Neuronal stem cell (in vitro differentiated cells): ENCODE data around the gene DAPK2.

ENCODE experiments used
- DNase-seq: peaks from one replicate; pipeline ENCODE4 v3.0.0-alpha.2; 2013; ENCODE audit warnings: low spot score
- H2AFZ ChIP-seq: one replicate; pipeline ENCODE4 v1.6.1; 2013; ENCODE audit warnings: mild to moderate bottlenecking, low read length, inconsistent platforms
- H2AK5ac ChIP-seq: 2 replicates; pipeline ENCODE4 v1.6.1; 2013; ENCODE audit warnings: low read depth, mild to moderate bottlenecking, inconsistent platforms, low read length, moderate library complexity, mixed read lengths
- H2BK120ac ChIP-seq: 2 replicates; pipeline ENCODE4 v1.6.1; 2013; ENCODE audit warnings: low read depth, mild to moderate bottlenecking, inconsistent platforms, low read length, moderate library complexity, mixed read lengths
- H2BK12ac ChIP-seq: one replicate; pipeline ENCODE4 v1.6.1; 2013; ENCODE audit warnings: low read length, inconsistent platforms
- H2BK15ac ChIP-seq: 2 replicates; pipeline ENCODE4 v1.6.1; 2013; ENCODE audit warnings: mild to moderate bottlenecking, low read length, inconsistent platforms, mixed read lengths
- H2BK5ac ChIP-seq: one replicate; pipeline ENCODE4 v1.6.1; 2013; ENCODE audit warnings: inconsistent platforms, mild to moderate bottlenecking, low read length, moderate library complexity
- H3K14ac ChIP-seq: one replicate; pipeline ENCODE4 v1.6.1; 2013; ENCODE audit warnings: low read length, inconsistent platforms
- H3K18ac ChIP-seq: 2 replicates; pipeline ENCODE4 v1.6.1; 2013; ENCODE audit warnings: low read length, inconsistent platforms
- H3K23ac ChIP-seq: 2 replicates; pipeline ENCODE4 v1.6.1; 2013; ENCODE audit warnings: low read depth, mild to moderate bottlenecking, mixed read lengths, low read length, inconsistent platforms; ENCODE audit not compliant: poor library complexity
- H3K27ac ChIP-seq: replicated peaks from 3 replicates; pipeline ENCODE4 v1.5.1; 2013; ENCODE audit warnings: low read length, inconsistent platforms
- H3K27me3 ChIP-seq, 3 experiments: 2 replicates each; pipeline ENCODE4 v1.6.1; 2013; ENCODE audit warnings: low read length in 3 of 3, mild to moderate bottlenecking in 2 of 3, inconsistent platforms in 1 of 3, low read depth in 1 of 3, mixed read lengths in 1 of 3, moderate library complexity in 1 of 3; ENCODE audit not compliant: control insufficient read depth in 3 of 3, insufficient read depth in 3 of 3
- H3K36me3 ChIP-seq, 2 donors: replicated peaks in 1 of 2; 2 replicates each; pipeline ENCODE4 v1.6.1; 2013; ENCODE audit warnings: low read length in 2 of 2; ENCODE audit not compliant: control insufficient read depth in 2 of 2, insufficient read depth in 2 of 2
- H3K4ac ChIP-seq: 2 replicates; pipeline ENCODE4 v1.6.1; 2013; ENCODE audit warnings: inconsistent platforms, mild to moderate bottlenecking, low read length, moderate library complexity
- H3K4me1 ChIP-seq, 2 donors: 1 replicate in 1 of 2; 2 replicates in 1 of 2; pipeline ENCODE4 v1.6.1; 2013; ENCODE audit warnings: low read length in 2 of 2, low read depth in 1 of 2; ENCODE audit not compliant: control insufficient read depth in 2 of 2, insufficient read depth in 1 of 2
- H3K4me2 ChIP-seq: one replicate; pipeline ENCODE4 v1.6.1; 2013; ENCODE audit warnings: mild to moderate bottlenecking, low read length, inconsistent platforms; ENCODE audit not compliant: insufficient read depth, poor library complexity, severe bottlenecking
- H3K4me3 ChIP-seq, 2 donors: 2 replicates each; pipeline ENCODE4 v1.5.1; 2013; ENCODE audit warnings: low read length in 2 of 2, mild to moderate bottlenecking in 2 of 2, inconsistent platforms in 1 of 2, moderate library complexity in 1 of 2
- H3K79me1 ChIP-seq: one replicate; pipeline ENCODE4 v1.6.1; 2013; ENCODE audit warnings: low read depth, mild to moderate bottlenecking, inconsistent platforms, low read length, moderate library complexity
- H3K9ac ChIP-seq: one replicate; pipeline ENCODE4 v1.6.1; 2013; ENCODE audit warnings: mild to moderate bottlenecking, low read depth, low read length, inconsistent platforms; ENCODE audit not compliant: poor library complexity
- H3K9me3 ChIP-seq, 2 donors: replicated peaks in 1 of 2; 2 replicates each; pipeline versions ENCODE3 to v1.6.1; 2013; ENCODE audit warnings: low read length in 2 of 2, mild to moderate bottlenecking in 2 of 2, inconsistent platforms in 1 of 2, low read depth in 1 of 2, mixed read lengths in 1 of 2, moderate library complexity in 1 of 2; ENCODE audit not compliant: control insufficient read depth in 2 of 2, insufficient read depth in 1 of 2
- H4K8ac ChIP-seq: one replicate; pipeline ENCODE4 v1.6.1; 2013; ENCODE audit warnings: low read depth, mild to moderate bottlenecking, inconsistent platforms, low read length, moderate library complexity
- H4K91ac ChIP-seq: one replicate; pipeline ENCODE4 v1.6.1; 2013; ENCODE audit warnings: low read length, low read depth, mild to moderate bottlenecking, inconsistent platforms; ENCODE audit not compliant: poor library complexity
- WGBS, 2 donors: extraction: QIAGEN DNeasy Blood & Tissue Kit; methylation state at CpG; one replicate each; pipeline ENCODE4 v1.1.7; 2013; ENCODE audit warnings: missing lambda C conversion rate in 2 of 2, mixed read lengths in 1 of 2; ENCODE audit not compliant: insufficient read length in 2 of 2, insufficient replicate concordance in 1 of 2; ENCODE audit errors: extremely low coverage in 2 of 2; 5-methylcytosine and 5-hydroxymethylcytosine counted together

The DAPK2 gene

DNA sequence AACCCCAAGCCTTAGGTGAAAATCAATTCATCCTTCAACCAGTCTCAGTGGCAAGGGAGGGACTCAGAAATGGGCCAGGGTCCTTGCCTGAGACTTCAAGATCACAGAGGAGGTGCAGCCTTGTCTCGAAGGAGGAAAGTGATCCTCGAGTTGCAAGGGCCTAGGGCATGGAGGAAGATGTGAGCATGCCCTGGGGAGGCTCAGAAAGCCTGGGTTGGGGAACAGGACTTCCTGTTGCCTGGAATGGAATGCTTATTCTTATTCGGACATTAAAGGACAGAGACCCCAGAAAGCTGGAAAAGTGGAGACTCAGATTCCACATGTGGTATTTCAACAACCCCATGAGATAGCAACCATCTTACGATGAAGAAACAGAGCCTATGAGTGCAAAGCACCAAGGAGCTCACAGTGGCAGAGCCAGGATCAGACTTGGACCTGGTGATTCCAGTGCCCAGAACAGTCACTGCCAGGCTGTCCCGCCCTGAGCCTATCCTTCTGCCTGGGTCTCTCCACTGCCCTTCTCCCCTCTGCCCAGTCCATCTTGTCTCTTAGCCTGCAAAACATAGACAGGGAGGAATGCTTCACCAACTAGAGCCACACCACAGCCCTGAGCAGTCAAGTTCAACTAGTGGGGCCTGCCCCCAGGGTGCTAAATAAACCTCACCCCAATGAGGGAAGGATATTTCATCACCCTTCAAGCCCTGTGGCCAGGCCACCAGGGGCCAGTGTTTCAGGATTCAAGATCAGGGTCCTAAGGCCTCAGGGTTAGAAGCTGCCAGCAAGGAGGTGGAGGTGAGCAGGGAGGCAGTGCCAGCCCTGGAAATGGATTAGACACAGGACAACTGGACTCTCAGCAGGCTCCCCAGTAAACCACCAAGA is 21.9 kb downstream of the DAPK2 start:
- Histone ChIP-seq H4K8ac (no peak overlapping the region), H3K36me3 (no peaks in the 10 kb centered on the region), H3K9me3 (peaks cover 0 to 8% of the 10 kb centered on the region in 2 donors), H3K14ac (no peak overlapping the region), H2BK12ac (no peak overlapping the region), H3K23ac (no peak overlapping the region), H3K4ac (no peak overlapping the region), H2AFZ (no peak overlapping the region), H3K79me1 (no peaks in the 10 kb centered on the region), H2AK5ac (no peak overlapping the region), H3K27me3 (no peaks in the 10 kb centered on the region), H3K27ac (no peak overlapping the region), H3K18ac (no peak overlapping the region), H4K91ac (no peak overlapping the region), H3K4me2 (no peak overlapping the region), H3K4me3 (no peak overlapping the region), H2BK120ac (no peak overlapping the region), H2BK5ac (no peak overlapping the region), H2BK15ac (no peak overlapping the region), H3K9ac (no peak overlapping the region), H3K4me1 (peaks cover 6 to 9% of the 10 kb centered on the region in 2 donors)
- DNase-seq: no peak
- no CpG with 5 or more reads among the region's 5 CpGs for WGBS, 2 donors

DNA sequence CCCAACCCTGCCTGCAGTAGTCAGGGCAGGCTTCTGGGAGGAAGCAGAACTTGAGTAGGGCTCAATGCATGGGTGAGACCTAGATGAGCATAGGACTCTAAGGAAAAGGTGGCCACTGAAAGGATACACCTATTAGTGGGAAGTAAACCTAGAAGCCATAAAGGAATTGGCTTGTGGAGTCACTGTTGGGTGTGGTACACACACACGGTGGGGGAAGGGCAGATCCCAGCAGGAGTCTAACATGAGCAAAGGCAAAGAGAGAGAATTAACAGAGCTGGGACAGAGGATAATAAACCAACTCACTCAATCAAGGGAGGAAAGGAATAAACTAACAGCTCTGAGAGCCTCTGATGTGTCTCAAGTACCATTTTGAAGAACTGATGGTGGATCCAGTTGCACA is 23.1 kb downstream of the DAPK2 start:
- H3K79me1 ChIP-seq: no peaks in the 10 kb centered on the region
- no CpG with 5 or more reads among the region's 1 CpG for WGBS, 2 donors
- H3K9me3 ChIP-seq: peaks cover 0 to 8% of the 10 kb centered on the region in 2 donors
- H3K27me3 ChIP-seq: no peaks in the 10 kb centered on the region
- H3K14ac ChIP-seq: no peak overlapping the region
- H4K91ac ChIP-seq: no peak overlapping the region
- H3K36me3 ChIP-seq: no peaks in the 10 kb centered on the region
- no peak overlapping the region for H2AK5ac ChIP-seq
- H3K27ac ChIP-seq: no peak overlapping the region
- H3K4ac ChIP-seq: no peak overlapping the region
- H2BK120ac ChIP-seq: no peak overlapping the region
- no peak overlapping the region for H3K4me2 ChIP-seq
- no peak overlapping the region for H4K8ac ChIP-seq
- no peak overlapping the region for H3K23ac ChIP-seq
- DNase-seq: no peak
- no peak overlapping the region for H2BK12ac ChIP-seq
- no peak overlapping the region for H2AFZ ChIP-seq
- H3K4me3 ChIP-seq: no peak overlapping the region
- no peak overlapping the region for H2BK5ac ChIP-seq
- H3K4me1 ChIP-seq: peaks cover 0 to 4% of the 10 kb centered on the region in 2 donors
- no peak overlapping the region for H3K9ac ChIP-seq
- H2BK15ac ChIP-seq: no peak overlapping the region
- no peak overlapping the region for H3K18ac ChIP-seq

DNA sequence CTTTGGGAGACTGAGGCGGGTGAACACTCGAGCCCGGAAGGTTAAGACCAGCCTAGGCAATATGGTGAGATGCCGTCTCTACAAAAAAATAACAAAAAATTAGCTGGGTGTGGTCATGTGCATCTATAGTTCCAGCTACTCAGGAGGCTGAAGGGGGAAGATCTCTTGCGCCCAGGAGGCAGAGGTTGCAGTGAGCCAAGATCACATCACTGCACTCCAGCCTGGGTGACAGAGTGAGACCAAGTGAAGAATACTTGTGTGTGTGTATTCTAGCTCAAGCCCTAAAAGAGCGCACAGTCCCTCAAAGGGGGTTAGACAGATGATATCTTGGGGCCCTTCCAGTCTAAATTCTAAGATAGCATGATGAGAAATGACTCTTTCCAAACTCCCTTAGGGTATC is 23.7 kb downstream of the DAPK2 start:
- Histone ChIP-seq H2AFZ (no peak overlapping the region), H3K27me3 (no peaks in the 10 kb centered on the region)
- WGBS, 2 donors: no CpG with 5 or more reads among the region's 6 CpGs

DNA sequence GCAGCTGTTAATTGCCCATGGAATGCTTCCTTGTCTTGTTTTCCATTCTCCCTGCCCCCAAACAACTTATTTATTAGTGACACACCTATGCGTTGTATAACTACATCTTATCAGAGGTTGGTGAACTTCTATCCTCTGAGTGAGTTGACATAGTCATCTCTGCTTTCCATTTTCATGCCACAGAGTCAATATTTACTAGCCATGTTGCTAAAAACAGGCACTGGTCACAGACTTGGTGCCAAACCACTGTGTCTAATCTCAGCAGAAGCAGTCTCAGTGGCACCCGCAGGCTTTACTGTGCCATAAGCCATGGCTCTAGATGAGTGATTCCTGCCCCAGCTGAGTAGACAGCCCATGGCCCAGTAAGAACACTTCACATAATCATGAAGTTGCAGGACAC is 26.5 kb downstream of the DAPK2 start:
- Histone ChIP-seq H3K27ac (no peak overlapping the region), H4K8ac (no peak overlapping the region), H3K4me1 (peaks cover 0 to 4% of the 10 kb centered on the region in 2 donors), H3K27me3 (no peaks in the 10 kb centered on the region), H2AFZ (no peak overlapping the region), H4K91ac (no peak overlapping the region), H3K9ac (no peak overlapping the region), H2BK120ac (no peak overlapping the region), H3K4ac (no peak overlapping the region), H3K23ac (no peak overlapping the region), H2BK15ac (no peak overlapping the region), H3K36me3 (no peaks in the 10 kb centered on the region), H3K9me3 (peaks cover 0 to 8% of the 10 kb centered on the region in 2 donors), H2BK12ac (no peak overlapping the region), H3K4me3 (no peak overlapping the region), H2BK5ac (no peak overlapping the region), H3K18ac (no peak overlapping the region), H3K4me2 (no peak overlapping the region), H3K14ac (no peak overlapping the region), H3K79me1 (no peaks in the 10 kb centered on the region), H2AK5ac (no peak overlapping the region)
- DNase-seq: no peak
- WGBS, 2 donors: no CpG with 5 or more reads among the region's 2 CpGs

More for the DNA sequence above, 23.7 kb downstream of the DAPK2 start:
- H3K4me3 ChIP-seq: no peak overlapping the region
- H3K79me1 ChIP-seq: no peaks in the 10 kb centered on the region
- no peak overlapping the region for H3K4me2 ChIP-seq
- H3K4me1 ChIP-seq: peaks cover 0 to 4% of the 10 kb centered on the region in 2 donors
- no peak overlapping the region for H3K27ac ChIP-seq
- H2BK120ac ChIP-seq: no peak overlapping the region
- no peak overlapping the region for H3K4ac ChIP-seq
- no peak overlapping the region for H4K91ac ChIP-seq
- no peak overlapping the region for H2BK15ac ChIP-seq
- no peak overlapping the region for H2BK12ac ChIP-seq
- DNase-seq: no peak
- H3K9ac ChIP-seq: no peak overlapping the region
- peaks cover 0 to 8% of the 10 kb centered on the region in 2 donors for H3K9me3 ChIP-seq
- H3K36me3 ChIP-seq: no peaks in the 10 kb centered on the region
- H2BK5ac ChIP-seq: no peak overlapping the region
- no peak overlapping the region for H3K18ac ChIP-seq
- H3K14ac ChIP-seq: no peak overlapping the region
- H3K23ac ChIP-seq: no peak overlapping the region
- no peak overlapping the region for H2AK5ac ChIP-seq
- no peak overlapping the region for H4K8ac ChIP-seq
